HepG2 (cell line): ENCODE data around the gene ZNF106. TPM values are rescaled to one million over a fixed set of nuclear protein-coding genes. Genes with fewer than 3 reads are reported as not detected.
A peak's percentile ranks its signal among the peaks of the same experiment; 100 is the strongest.

Experiments used
- BORCS8-MEF2B ChIP-seq: sonication (generic); formaldehyde crosslinking; IDR thresholded peaks from 2 replicates; pipeline ENCODE4 v1.8.0; 2022; ENCODE audit warnings: mild to moderate bottlenecking, missing genetic modification reagents
- DDIT3 ChIP-seq: sonication (generic); formaldehyde crosslinking; IDR thresholded peaks from 2 replicates; pipeline ENCODE4 v1.4.0; 2020; ENCODE audit warnings: mild to moderate bottlenecking, missing genetic modification reagents
- FOXA1 ChIP-seq, 2 experiments: fragments of 450-650 bp in 1 of 2; sonication (generic) in 1 of 2; formaldehyde crosslinking in 1 of 2; IDR thresholded peaks; 2 replicates each; pipeline versions ENCODE4 v1.4.0 to v1.6.1; 2016 to 2020; ENCODE audit warnings: missing genetic modification reagents in 1 of 2
- GATA4 ChIP-seq: sonication (generic); IDR thresholded peaks from 2 replicates; pipeline ENCODE4 v1.6.1; 2016; ENCODE audit warnings: antibody characterized with exemption, low read depth, borderline replicate concordance
- HDAC2 ChIP-seq: sonication (generic); formaldehyde crosslinking; IDR thresholded peaks from 2 replicates; pipeline ENCODE4 v1.4.0; 2020; ENCODE audit warnings: missing genetic modification reagents
- NFAT5 ChIP-seq: sonication (generic); formaldehyde crosslinking; IDR thresholded peaks from 2 replicates; pipeline ENCODE4 v1.4.0; 2020; ENCODE audit warnings: missing genetic modification reagents
- RBFOX2 ChIP-seq: fragments of 200-400 bp; formaldehyde crosslinking; IDR thresholded peaks from 2 replicates; pipeline ENCODE4 v1.6.1; 2017; ENCODE audit warnings: low read depth, mild to moderate bottlenecking, low read length
- STAG1 ChIP-seq: sonication (generic); formaldehyde crosslinking; IDR thresholded peaks from 2 replicates; pipeline ENCODE4 v1.4.0; 2020; ENCODE audit warnings: missing genetic modification reagents
- ZBTB40 ChIP-seq, 2 experiments: fragments of 450-650 bp in 1 of 2; sonication (generic) in 1 of 2; formaldehyde crosslinking in 1 of 2; IDR thresholded peaks; 2 replicates each; pipeline versions ENCODE4 v1.6.1 to v1.8.0; 2016 to 2022; ENCODE audit warnings: antibody characterized with exemption in 1 of 2, mild to moderate bottlenecking in 1 of 2, missing genetic modification reagents in 1 of 2
- ZBTB44 ChIP-seq: sonication (generic); formaldehyde crosslinking; IDR thresholded peaks from 2 replicates; pipeline ENCODE4 v1.4.0; 2020; ENCODE audit warnings: missing genetic modification reagents
- ZNF17 ChIP-seq: sonication (generic); formaldehyde crosslinking; IDR thresholded peaks from 2 replicates; pipeline ENCODE4 v1.5.0; 2020; ENCODE audit warnings: mild to moderate bottlenecking, missing genetic modification reagents
- ZNF674 ChIP-seq: sonication (generic); formaldehyde crosslinking; IDR thresholded peaks from 2 replicates; pipeline ENCODE4 v1.5.0; 2020; ENCODE audit warnings: low read depth, mild to moderate bottlenecking, missing genetic modification reagents
- polyA plus RNA-seq, 8 experiments: library from polyadenylated mRNA; depleted of rRNA in 3 of 8; stranded (reverse) in 7 of 8; unstranded in 1 of 8; fragments of >200 nt; fragmentation: Illumina TruSeq in 4 of 8; extraction: Trizol in 4 of 8; gene quantifications; 2 replicates each; pipeline versions ENCODE4 v1.2.1 to v1.2.3, GENCODE V29; 2011 to 2016; ENCODE audit warnings: low read depth in 4 of 8, missing spikeins in 1 of 8, mixed read lengths in 1 of 8; ENCODE audit not compliant: insufficient read depth in 1 of 8
- total RNA-seq, 5 experiments: library from RNA; depleted of rRNA; stranded (reverse); fragments of >200 nt; fragmentation: Illumina TruSeq; extraction: Trizol; gene quantifications; 2 replicates each; pipeline ENCODE4 v1.2.3, GENCODE V29; 2016; ENCODE audit warnings: low read depth in 1 of 5

Gene ZNF106
- total and polyA plus RNA-seq, 2 of the 13 experiments (the other 11 are each of a cell fraction or from before 2014, with no cell fraction given) = 12.5 to 35.1 TPM

- TF ChIP-seq ZBTB40 (IDR thresholded peaks at IDR 0.05) = no peak
- TF ChIP-seq ZBTB40 (CRISPR knock-in tag; IDR thresholded peaks at IDR 0.05) = peak; percentile 83; the same call in 1 of the 2 replicates
- no peak for TF ChIP-seq DDIT3
- peak; percentile 85 for TF ChIP-seq HDAC2
- peak; percentile 71 for TF ChIP-seq BORCS8-MEF2B (CRISPR knock-in tag)
- no peak; the same call in 1 of the 2 replicates for TF ChIP-seq STAG1 (CRISPR knock-in tag)
- no peak for TF ChIP-seq ZBTB44 (CRISPR knock-in tag)
- no peak for TF ChIP-seq ZNF674
- no peak for TF ChIP-seq ZNF17
- TF ChIP-seq RBFOX2 = peak; percentile 60
- no peak for TF ChIP-seq FOXA1 (IDR thresholded peaks at IDR 0.05)
- no peak for TF ChIP-seq FOXA1 (CRISPR knock-in tag; IDR thresholded peaks at IDR 0.05)
- TF ChIP-seq GATA4 = peak; percentile 30; the same call in 1 of the 2 replicates
- no peak for TF ChIP-seq NFAT5 (CRISPR knock-in tag)
Measured at GRCh38 chr15:42392309-42393024, 98.5 kb downstream of the ZNF106 start (continued).
